HepG2 (cell line): Measurements from ENCODE around the gene OR10A6. TPM values are rescaled to one million over a fixed set of nuclear protein-coding genes. Genes with fewer than 3 reads are reported as not detected.

Source experiments
- ATAC-seq: fragments of 200-7000 bp; cut with Tn5 transposase; 3 replicates; pipeline ENCODE4 v1.9.1; 2020; ENCODE audit warnings: mild to moderate bottlenecking, moderate library complexity
- BruUV-seq: library from RNA; stranded (reverse); fragments of 400-500 nt; replicated peaks from 2 replicates; lab custom pipeline; 2021; lab: Mats Ljungman, UMichigan
- CTCF ChIA-PET: fragments of 300-600 bp; formaldehyde crosslinking; extraction: SDS; loops from one replicate; lab custom pipeline; 2021; ENCODE audit warnings: low total read pairs, inconsistent platforms, low intra/inter-chr PET ratio; lab: Yijun Ruan, JAX
- POLR2A ChIA-PET: fragments of 350-600 bp; sonication (Branson Sonifier 250); formaldehyde crosslinking; loops from one replicate; lab custom pipeline; 2020; ENCODE audit warnings: antibody characterized with exemption, inconsistent platforms; lab: Yijun Ruan, JAX
- DNase-seq: peaks from one replicate; pipeline ENCODE4 v3.0.0-alpha.2; 2015; ENCODE audit warnings: low spot score
- FAIRE-seq: peaks from 3 replicates; lab custom pipeline; 2011; peaks lifted over from hg19 to GRCh38; lab: Jason Lieb, UNC
- H2AFZ ChIP-seq: one replicate; pipeline ENCODE4 v1.6.1; 2011; ENCODE audit warnings: low read length, inconsistent platforms
- H3K27ac ChIP-seq: fragments of 300-600 bp; 3 replicates; pipeline ENCODE4 v1.8.0; 2011; ENCODE audit warnings: mixed run types, mild to moderate bottlenecking, mixed read lengths, low read length, inconsistent platforms; ENCODE audit not compliant: insufficient read depth; ENCODE audit errors: extremely low read length
- H3K27me3 ChIP-seq, 2 experiments: fragments of 200-600 bp in 1 of 2; 2 replicates in 1 of 2; 3 replicates in 1 of 2; pipeline versions ENCODE4 v1.6.0 to v1.8.0; 2011; ENCODE audit warnings: low read length in 2 of 2, mild to moderate bottlenecking in 2 of 2, moderate library complexity in 2 of 2, inconsistent platforms in 1 of 2; ENCODE audit not compliant: insufficient read depth in 2 of 2, control insufficient read depth in 1 of 2
- H3K36me3 ChIP-seq, 2 experiments: fragments of 200-600 bp in 1 of 2; replicated peaks in 1 of 2; 2 replicates in 1 of 2; 3 replicates in 1 of 2; pipeline versions ENCODE4 v1.5.1 to v1.8.0; 2011; ENCODE audit warnings: low read length in 2 of 2, inconsistent platforms in 1 of 2; ENCODE audit not compliant: insufficient read depth in 2 of 2, control insufficient read depth in 1 of 2
- H3K4me1 ChIP-seq: 2 replicates; pipeline ENCODE4 v1.5.1; 2012; ENCODE audit warnings: low read length, inconsistent platforms; ENCODE audit not compliant: insufficient read depth
- H3K4me2 ChIP-seq: 2 replicates; pipeline ENCODE4 v1.6.0; 2011; ENCODE audit warnings: low read depth, low read length, inconsistent platforms
- H3K4me3 ChIP-seq, 3 experiments: fragments of 200-600 bp in 1 of 3; sonication (generic), shearing (Covaris generic) in 1 of 3; replicated peaks in 1 of 3; 2 replicates each; pipeline ENCODE4 v1.5.1; 2011 to 2016; ENCODE audit warnings: low read length in 3 of 3, inconsistent platforms in 2 of 3, low read depth in 2 of 3, mild to moderate bottlenecking in 2 of 3, control low read depth in 1 of 3, mixed read lengths in 1 of 3; ENCODE audit not compliant: insufficient read depth in 1 of 3
- H3K79me2 ChIP-seq: one replicate; pipeline ENCODE4 v1.6.1; 2011; ENCODE audit warnings: low read length, inconsistent platforms; ENCODE audit not compliant: insufficient read depth
- H3K9ac ChIP-seq: 2 replicates; pipeline ENCODE4 v1.6.0; 2011; ENCODE audit warnings: mild to moderate bottlenecking, low read depth, low read length, inconsistent platforms; ENCODE audit not compliant: insufficient read depth
- H3K9me3 ChIP-seq: 2 replicates; pipeline ENCODE4 v1.5.1; 2012; ENCODE audit warnings: mild to moderate bottlenecking, low read length
- H4K20me1 ChIP-seq: 2 replicates; pipeline ENCODE4 v1.6.0; 2011; ENCODE audit warnings: inconsistent platforms, mild to moderate bottlenecking, low read length, moderate library complexity; ENCODE audit not compliant: insufficient read depth
- CBFB ChIP-seq: sonication (generic); formaldehyde crosslinking; IDR thresholded peaks from 2 replicates; pipeline ENCODE4 v1.4.0; 2020; ENCODE audit warnings: missing genetic modification reagents
- ELF4 ChIP-seq: sonication (generic); formaldehyde crosslinking; IDR thresholded peaks from 2 replicates; pipeline ENCODE4 v1.5.0; 2020; ENCODE audit warnings: missing genetic modification reagents, mild to moderate bottlenecking, moderate library complexity, borderline replicate concordance
- FOSL1 ChIP-seq: sonication (generic); formaldehyde crosslinking; IDR thresholded peaks from 2 replicates; pipeline ENCODE4 v1.9.0; 2021; ENCODE audit warnings: missing genetic modification reagents, borderline replicate concordance
- KAT2B ChIP-seq: fragments of 150-350 bp; IDR thresholded peaks from 2 replicates; pipeline ENCODE4 v1.6.1; 2014; ENCODE audit warnings: low read depth, low read length, borderline replicate concordance
- MAFF ChIP-seq: IDR thresholded peaks from 2 replicates; pipeline ENCODE4 v1.6.1; 2011; ENCODE audit warnings: low read depth, low read length, improper control_type of control experiment
- SUZ12 ChIP-seq: fragments of 150-350 bp; IDR thresholded peaks from 2 replicates; pipeline ENCODE4 v1.6.1; 2014; ENCODE audit warnings: low read depth, low read length
- WGBS: methylation state at CpG from one replicate; pipeline ENCODE4 v1.1.6; 2017; ENCODE audit warnings: low lambda C conversion rate; 5-methylcytosine and 5-hydroxymethylcytosine counted together
- in situ Hi-C: cut with HindIII; loops from 2 replicates; pipeline ENCODE4 v1.10.0; 2017; ENCODE audit warnings: low pct_unique_long_range_greater_than_20kb; ENCODE audit not compliant: extremely low pct_ligation_motif_present
- intact Hi-C: fragments of 100-400 bp; cut with micrococcal nuclease; formaldehyde crosslinking; loops from one replicate; pipeline ENCODE4 v1.10.0; 2022; ENCODE audit not compliant: unreplicated experiment
- polyA plus RNA-seq, 8 experiments: library from polyadenylated mRNA; depleted of rRNA in 3 of 8; stranded (reverse) in 7 of 8; unstranded in 1 of 8; fragments of >200 nt; fragmentation: Illumina TruSeq in 4 of 8; extraction: Trizol in 4 of 8; gene quantifications; 2 replicates each; pipeline versions ENCODE4 v1.2.1 to v1.2.3, GENCODE V29; 2011 to 2016; ENCODE audit warnings: low read depth in 4 of 8, missing spikeins in 1 of 8, mixed read lengths in 1 of 8; ENCODE audit not compliant: insufficient read depth in 1 of 8
- total RNA-seq, 5 experiments: library from RNA; depleted of rRNA; stranded (reverse); fragments of >200 nt; fragmentation: Illumina TruSeq; extraction: Trizol; gene quantifications; 2 replicates each; pipeline ENCODE4 v1.2.3, GENCODE V29; 2016; ENCODE audit warnings: low read depth in 1 of 5
- TF ChIP-seq, protein P1 (sequence below): sonication (generic); formaldehyde crosslinking; conservative IDR thresholded peaks from 2 replicates; pipeline ENCODE4 v1.8.0; 2022; ENCODE audit warnings: low read depth, missing genetic modification reagents
- TF ChIP-seq, protein P2 (sequence below): sonication (generic); formaldehyde crosslinking; IDR thresholded peaks from 2 replicates; pipeline ENCODE4 v1.5.1; 2020; ENCODE audit warnings: mild to moderate bottlenecking, missing genetic modification reagents
- TF ChIP-seq, protein P3 (sequence below): sonication (generic); formaldehyde crosslinking; IDR thresholded peaks from 2 replicates; pipeline ENCODE4 v1.8.1; 2023; ENCODE audit warnings: mild to moderate bottlenecking, missing genetic modification reagents

Gene OR10A6
- total and polyA plus RNA-seq, 2 of the 13 experiments (the other 11 are each of a cell fraction or from before 2014, with no cell fraction given), result not detected

DNA sequence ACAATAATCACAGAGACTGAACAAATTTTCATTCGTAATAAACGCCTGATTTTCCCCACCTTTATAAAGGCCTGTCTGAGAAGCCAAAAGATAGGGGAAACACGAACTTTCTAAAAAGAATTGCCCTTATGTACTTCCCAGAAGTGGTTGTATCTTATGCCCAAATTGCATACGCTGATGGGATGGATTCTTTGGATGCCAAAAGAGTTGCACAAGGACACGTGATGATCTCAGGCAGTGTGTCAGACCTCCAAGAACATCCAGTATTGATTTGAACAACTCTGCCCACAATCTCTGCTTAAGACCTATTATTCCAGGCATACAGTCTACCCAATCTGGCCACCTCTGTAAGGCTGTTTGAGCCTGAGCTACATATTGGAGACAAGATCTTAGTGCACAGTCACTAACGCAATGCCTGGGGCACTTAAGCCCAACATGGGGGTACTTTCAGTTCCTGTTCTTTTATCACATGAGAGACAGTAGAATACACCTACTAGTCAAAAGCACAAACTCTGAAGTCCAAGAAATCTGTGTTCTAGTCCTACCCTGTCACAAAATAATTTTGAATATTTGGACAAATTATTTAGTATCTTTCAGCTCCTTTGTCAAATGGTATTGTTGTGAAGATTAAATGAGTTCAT is 38.9 kb downstream of the OR10A6 start:
- no peak for ATAC-seq
- in situ Hi-C loops, result loop anchor here (5.0 kb wide), 1 partner anchor 95 kb away; the partner anchor contains the start of gene EIF3F
- Histone ChIP-seq H3K36me3 (no peaks in the 10 kb centered on the region), H4K20me1 (no peaks in the 10 kb centered on the region), H3K4me3 (no peak overlapping the region), H3K27me3 (peaks cover 0 to 4% of the 10 kb centered on the region in 2 experiments; a peak in 1 of 5 replicates), H3K9me3 (no peaks in the 10 kb centered on the region), H2AFZ (no peak overlapping the region), H3K27ac (no peak overlapping the region), H3K4me1 (peaks cover 9% of the 10 kb centered on the region; the same call in 1 of the 2 replicates), H3K9ac (no peak overlapping the region), H3K4me2 (no peak overlapping the region), H3K79me2 (no peaks in the 10 kb centered on the region)
- no TSS peak for BruUV-seq
- ChIA-PET POLR2A (interaction anchor here (1.5 kb wide), 1 partner anchor 95 kb away, joined by 6 read pairs; the partner anchor contains the start of gene EIF3F), CTCF (interaction anchor here (2.9 kb wide), 1 partner anchor 95 kb away, joined by 31 read pairs; the partner anchor contains the start of gene EIF3F)
- intact Hi-C loops, result loop anchor here (1.0 to 10.0 kb wide), 2 partner anchors 95 to 203 kb away; partner anchors contain the start of gene EIF3F
- 2% methylated on average over 6 of the region's 6 CpGs for WGBS
- FAIRE-seq, result no peak
- DNase-seq, result no peak
- TF ChIP-seq ELF4 (CRISPR knock-in tag) (no peak), KAT2B (no peak), CBFB (no peak), FOSL1 (no peak), MAFF (no peak), SUZ12 (no peak)
- TF ChIP-seq, protein P1, sequence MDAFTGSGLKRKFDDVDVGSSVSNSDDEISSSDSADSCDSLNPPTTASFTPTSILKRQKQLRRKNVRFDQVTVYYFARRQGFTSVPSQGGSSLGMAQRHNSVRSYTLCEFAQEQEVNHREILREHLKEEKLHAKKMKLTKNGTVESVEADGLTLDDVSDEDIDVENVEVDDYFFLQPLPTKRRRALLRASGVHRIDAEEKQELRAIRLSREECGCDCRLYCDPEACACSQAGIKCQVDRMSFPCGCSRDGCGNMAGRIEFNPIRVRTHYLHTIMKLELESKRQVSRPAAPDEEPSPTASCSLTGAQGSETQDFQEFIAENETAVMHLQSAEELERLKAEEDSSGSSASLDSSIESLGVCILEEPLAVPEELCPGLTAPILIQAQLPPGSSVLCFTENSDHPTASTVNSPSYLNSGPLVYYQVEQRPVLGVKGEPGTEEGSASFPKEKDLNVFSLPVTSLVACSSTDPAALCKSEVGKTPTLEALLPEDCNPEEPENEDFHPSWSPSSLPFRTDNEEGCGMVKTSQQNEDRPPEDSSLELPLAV, result no peak
- TF ChIP-seq, protein P2, sequence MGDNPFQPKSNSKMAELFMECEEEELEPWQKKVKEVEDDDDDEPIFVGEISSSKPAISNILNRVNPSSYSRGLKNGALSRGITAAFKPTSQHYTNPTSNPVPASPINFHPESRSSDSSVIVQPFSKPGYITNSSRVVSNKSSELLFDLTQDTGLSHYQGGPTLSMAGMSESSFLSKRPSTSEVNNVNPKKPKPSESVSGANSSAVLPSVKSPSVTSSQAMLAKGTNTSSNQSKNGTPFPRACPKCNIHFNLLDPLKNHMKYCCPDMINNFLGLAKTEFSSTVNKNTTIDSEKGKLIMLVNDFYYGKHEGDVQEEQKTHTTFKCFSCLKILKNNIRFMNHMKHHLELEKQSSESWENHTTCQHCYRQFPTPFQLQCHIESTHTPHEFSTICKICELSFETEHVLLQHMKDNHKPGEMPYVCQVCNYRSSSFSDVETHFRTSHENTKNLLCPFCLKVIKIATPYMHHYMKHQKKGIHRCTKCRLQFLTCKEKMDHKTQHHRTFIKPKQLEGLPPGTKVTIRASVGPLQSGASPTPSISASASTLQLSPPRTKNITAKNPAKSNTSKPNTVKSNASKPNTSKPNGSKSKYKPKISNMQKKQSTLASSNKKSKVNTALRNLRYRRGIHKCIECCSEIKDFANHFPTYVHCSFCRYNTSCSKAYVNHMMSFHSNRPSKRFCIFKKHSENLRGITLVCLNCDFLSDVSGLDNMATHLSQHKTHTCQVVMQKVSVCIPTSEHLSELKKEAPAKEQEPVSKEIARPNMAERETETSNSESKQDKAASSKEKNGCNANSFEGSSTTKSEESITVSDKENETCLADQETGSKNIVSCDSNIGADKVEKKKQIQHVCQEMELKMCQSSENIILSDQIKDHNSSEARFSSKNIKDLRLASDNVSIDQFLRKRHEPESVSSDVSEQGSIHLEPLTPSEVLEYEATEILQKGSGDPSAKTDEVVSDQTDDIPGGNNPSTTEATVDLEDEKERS, result no peak
- TF ChIP-seq, protein P3, sequence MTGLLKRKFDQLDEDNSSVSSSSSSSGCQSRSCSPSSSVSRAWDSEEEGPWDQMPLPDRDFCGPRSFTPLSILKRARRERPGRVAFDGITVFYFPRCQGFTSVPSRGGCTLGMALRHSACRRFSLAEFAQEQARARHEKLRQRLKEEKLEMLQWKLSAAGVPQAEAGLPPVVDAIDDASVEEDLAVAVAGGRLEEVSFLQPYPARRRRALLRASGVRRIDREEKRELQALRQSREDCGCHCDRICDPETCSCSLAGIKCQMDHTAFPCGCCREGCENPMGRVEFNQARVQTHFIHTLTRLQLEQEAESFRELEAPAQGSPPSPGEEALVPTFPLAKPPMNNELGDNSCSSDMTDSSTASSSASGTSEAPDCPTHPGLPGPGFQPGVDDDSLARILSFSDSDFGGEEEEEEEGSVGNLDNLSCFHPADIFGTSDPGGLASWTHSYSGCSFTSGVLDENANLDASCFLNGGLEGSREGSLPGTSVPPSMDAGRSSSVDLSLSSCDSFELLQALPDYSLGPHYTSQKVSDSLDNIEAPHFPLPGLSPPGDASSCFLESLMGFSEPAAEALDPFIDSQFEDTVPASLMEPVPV, result no peak
